LNCaP clone FGC (cell line): ENCODE measurements around the gene CKAP5.

Experiments used
- DNase-seq: peaks from one replicate; pipeline ENCODE4 v3.0.0-alpha.2; 2011; ENCODE audit warnings: low read depth
- H3K4me3 ChIP-seq: 2 replicates; pipeline ENCODE4 v1.5.1; 2011; ENCODE audit warnings: mild to moderate bottlenecking, low read depth, low read length, control low read depth
- CTCF ChIP-seq: IDR thresholded peaks from 2 replicates; pipeline ENCODE4 v1.5.1; 2012; ENCODE audit warnings: mild to moderate bottlenecking; ENCODE audit not compliant: control insufficient read depth, insufficient read depth; ENCODE audit errors: extremely low read depth

The CKAP5 gene

GRCh38 chr11:46856605-46857343 lies 10.7 kb upstream of the CKAP5 start:
- TF ChIP-seq CTCF = no peak
- no peak for DNase-seq
- H3K4me3 ChIP-seq = no peak overlapping the region

GRCh38 chr11:46855863-46856262 lies 9.8 kb upstream of the CKAP5 start:
- no peak overlapping the region for H3K4me3 ChIP-seq
- TF ChIP-seq CTCF = no peak
- no peak for DNase-seq

GRCh38 chr11:46855167-46855566 lies 9.1 kb upstream of the CKAP5 start:
- TF ChIP-seq CTCF = no peak
- DNase-seq = no peak
- no peak overlapping the region for H3K4me3 ChIP-seq

- DNase-seq = no peak
- TF ChIP-seq CTCF = no peak
- H3K4me3 ChIP-seq = no peak overlapping the region
These were observed 4.8 kb upstream of the CKAP5 start for GRCh38 chr11:46850829-46851380.

- H3K4me3 ChIP-seq = no peak overlapping the region
- TF ChIP-seq CTCF = no peak
- no peak for DNase-seq
These were observed 3.6 kb upstream of the CKAP5 start for GRCh38 chr11:46849631-46850030.

- TF ChIP-seq CTCF = no peak
These were observed 390 bp upstream of the CKAP5 start for GRCh38 chr11:46846510-46846830.

GRCh38 chr11:46845440-46845739 lies 690 bp downstream of the CKAP5 start:
- H3K4me3 ChIP-seq = peak overlapping the region; percentile 68
- TF ChIP-seq CTCF = no peak
- no peak for DNase-seq

More at GRCh38 chr11:46846510-46846830, 390 bp upstream of the CKAP5 start:
- DNase-seq = no peak
- peak overlapping the region; percentile 68 for H3K4me3 ChIP-seq
